ENCODE data around the gene DNAH5. TPM values are rescaled to one million over a fixed set of nuclear protein-coding genes. Genes with fewer than 3 reads are reported as not detected.

DNAH5 gene
- total and polyA plus RNA-seq, 2 of the 13 experiments (the other 11 are each of a cell fraction or from before 2014, with no cell fraction given) = 0.09 TPM

DNA sequence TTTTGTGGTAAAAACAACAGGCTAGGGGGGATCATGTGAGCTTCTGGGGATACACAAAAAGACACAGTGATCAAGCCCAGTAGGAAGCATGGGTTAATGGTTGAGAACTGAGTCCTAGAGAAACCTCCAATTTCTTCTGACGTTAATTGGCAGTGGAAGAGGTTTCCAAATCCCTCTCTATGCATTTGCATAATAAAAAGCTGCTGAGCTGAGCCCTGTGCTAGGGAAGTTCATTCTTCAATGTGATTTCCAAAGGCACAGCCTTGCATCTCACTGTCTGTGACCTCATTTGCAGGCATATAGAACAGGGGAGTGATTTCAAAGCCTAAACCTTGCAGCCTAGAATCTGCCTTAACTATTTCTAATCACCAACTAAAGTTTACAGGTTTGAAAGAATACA lies 812 bp downstream of the DNAH5 start (continued):
- TF ChIP-seq ZBTB40 (IDR thresholded peaks at IDR 0.05) = no peak
- TF ChIP-seq ZBTB40 (CRISPR knock-in tag; IDR thresholded peaks at IDR 0.05) = no peak
- no peak for TF ChIP-seq ZSCAN9 (CRISPR knock-in tag; IDR thresholded peaks at IDR 0.05; ENCODE audit: borderline replicate concordance)
- TF ChIP-seq CCAR2 (optimal IDR thresholded peaks at IDR 0.05; ENCODE audit: low read depth, low read length) = no peak
- TF ChIP-seq ZNF460 (CRISPR knock-in tag; IDR thresholded peaks at IDR 0.05; ENCODE audit: borderline replicate concordance) = no peak
